ENCODE data around the gene SCIMP.
"Not testable (repeated sequence)": the region's sequence is repeated elsewhere in the genome, so short reads cannot be mapped to it uniquely, and the experiment has no call there.

The SCIMP gene

DNA sequence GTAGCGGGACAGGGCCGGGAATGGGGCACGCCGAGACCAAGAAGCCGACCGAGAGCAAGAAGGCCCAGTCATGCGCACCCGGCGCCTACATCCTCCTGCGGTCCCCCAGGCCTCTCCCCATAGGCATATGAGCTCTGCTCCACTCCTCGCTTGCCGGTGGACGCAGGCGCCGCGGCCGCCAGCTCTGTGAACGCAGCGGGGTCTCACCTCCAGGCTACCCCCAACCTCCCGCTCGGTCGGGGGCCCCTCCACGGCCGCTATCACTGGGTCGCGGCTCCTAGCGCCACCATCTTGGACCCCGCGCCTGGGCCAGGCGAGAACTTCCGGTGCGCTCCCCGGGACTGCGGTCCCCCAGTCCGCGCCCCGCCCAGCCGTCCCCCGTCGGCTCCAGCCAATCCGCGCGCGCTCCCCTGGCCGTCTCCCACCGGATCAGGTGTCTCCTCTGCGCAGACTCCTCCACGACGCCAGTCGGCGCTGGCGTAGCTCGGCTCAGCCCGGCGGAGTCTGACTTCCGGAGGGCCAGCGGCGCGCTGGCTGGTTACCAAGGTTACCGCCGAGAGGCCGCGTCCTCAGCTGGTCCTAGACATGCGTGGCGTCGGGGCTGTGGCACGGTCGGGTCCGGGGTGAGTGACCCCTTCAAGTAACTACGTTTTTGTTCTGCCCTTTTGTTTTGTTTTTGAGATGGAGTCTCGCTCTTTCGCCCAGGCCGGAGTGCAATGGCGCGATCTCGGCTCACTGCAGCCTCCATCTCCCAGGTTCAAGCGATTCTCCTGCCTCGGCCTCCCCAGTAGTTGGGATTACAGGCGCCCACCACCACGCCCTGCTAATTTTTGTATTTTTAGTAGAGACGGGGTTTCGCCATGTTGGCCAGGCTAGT is 42.9 kb downstream of the SCIMP start, which contains the start of gene ZNF594:
TSS of gene ZNF594 (minus strand) at position 328 of the 877 bp plus-strand sequence. CDS start 7,612 bp downstream, outside the sequence.
- peak within 1 kb of the TSS; percentile 87 for H3K4me3 ChIP-seq (ENCODE audit: low read depth, low read length)
- DNase-seq (ENCODE audit: low read depth), result peak; percentile 98
- TF ChIP-seq CTCF (conservative IDR thresholded peaks at IDR 0.05; ENCODE audit: low read depth, low read length), result peak; percentile 71

- no peak overlapping the region for H3K4me3 ChIP-seq (ENCODE audit: low read depth, low read length)
- DNase-seq (ENCODE audit: low read depth), result no peak
- no peak for TF ChIP-seq CTCF (conservative IDR thresholded peaks at IDR 0.05; ENCODE audit: low read depth, low read length)
Measured at GRCh38 chr17:5184288-5184687, 50.4 kb downstream of the SCIMP start.

DNA sequence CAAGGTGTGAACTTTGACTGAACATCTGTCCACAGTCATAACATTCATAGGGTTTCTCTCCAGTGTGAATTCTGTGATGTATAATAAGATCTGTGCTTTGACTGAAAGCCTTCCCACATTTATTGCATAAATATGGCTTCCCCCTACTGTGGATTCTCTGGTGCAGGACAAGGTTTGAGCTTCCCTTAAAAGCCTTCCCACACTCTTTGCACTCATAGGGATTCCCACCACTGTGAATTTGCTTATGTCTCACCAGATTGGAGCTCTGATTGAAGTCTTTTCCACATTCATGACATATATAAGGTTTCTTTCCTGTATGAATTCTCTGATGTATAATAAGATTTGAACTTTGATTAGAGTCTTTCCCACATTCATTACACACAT is 51.3 kb downstream of the SCIMP start:
- no peak for TF ChIP-seq CTCF (conservative IDR thresholded peaks at IDR 0.05; ENCODE audit: low read depth, low read length)
- DNase-seq (ENCODE audit: low read depth), result no peak

GRCh38 chr17:5182597-5183409 is 51.9 kb downstream of the SCIMP start:
- no peak overlapping the region for H3K4me3 ChIP-seq (ENCODE audit: low read depth, low read length)
- no peak for TF ChIP-seq CTCF (conservative IDR thresholded peaks at IDR 0.05; ENCODE audit: low read depth, low read length)
- no peak for DNase-seq (ENCODE audit: low read depth)

More for the DNA sequence above, 51.3 kb downstream of the SCIMP start:
- no peak overlapping the region for H3K4me3 ChIP-seq (ENCODE audit: low read depth, low read length)

DNA sequence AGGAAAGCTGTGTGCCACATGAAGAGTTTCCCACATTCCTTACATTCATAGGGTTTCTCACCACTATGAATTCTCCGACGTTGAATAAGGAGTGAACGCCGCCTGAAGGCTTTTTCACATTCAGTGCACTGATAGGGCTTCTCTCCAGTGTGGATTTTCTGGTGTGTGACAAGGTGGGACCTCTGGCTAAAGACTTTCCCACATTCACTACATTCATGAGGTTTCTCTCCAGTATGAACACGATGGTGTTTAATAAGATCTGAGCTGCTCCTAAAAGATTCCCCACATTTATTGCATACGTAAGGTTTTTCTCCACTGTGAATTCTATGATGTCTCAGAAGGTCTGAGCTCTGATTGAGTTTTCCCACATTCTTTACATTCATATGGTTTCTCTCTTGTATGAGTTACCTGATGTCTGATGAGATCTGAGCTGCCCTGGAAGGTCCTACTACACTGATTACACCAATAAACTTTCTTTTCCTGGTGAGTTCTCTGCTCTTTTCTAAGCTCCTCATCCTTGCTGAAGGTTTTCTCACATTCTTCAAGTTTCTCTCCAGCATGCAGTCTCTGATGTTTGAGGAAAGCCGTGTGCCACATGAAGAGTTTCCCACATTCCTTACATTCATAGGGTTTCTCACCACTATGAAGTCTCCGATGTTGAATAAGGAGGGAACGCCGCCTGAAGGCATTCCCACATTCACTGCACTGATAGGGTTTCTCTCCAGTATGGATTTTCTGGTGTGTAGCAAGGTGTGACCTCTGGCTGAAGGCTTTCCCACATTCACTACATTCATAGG is 53.0 kb downstream of the SCIMP start:
- TF ChIP-seq CTCF (conservative IDR thresholded peaks at IDR 0.05; ENCODE audit: low read depth, low read length), result no peak
- DNase-seq (ENCODE audit: low read depth), result no peak
- no peak overlapping the region for H3K4me3 ChIP-seq (ENCODE audit: low read depth, low read length)

- no peak overlapping the region for H3K4me3 ChIP-seq (ENCODE audit: low read depth, low read length)
- no peak for TF ChIP-seq CTCF (conservative IDR thresholded peaks at IDR 0.05; ENCODE audit: low read depth, low read length)
- DNase-seq (ENCODE audit: low read depth), result no peak
Measured at GRCh38 chr17:5179003-5179402, 55.7 kb downstream of the SCIMP start.

- not testable (repeated sequence) for DNase-seq (ENCODE audit: low read depth)
Measured at GRCh38 chr17:5175027-5175426, 59.6 kb downstream of the SCIMP start.

GRCh38 chr17:5165791-5166564 is 68.7 kb downstream of the SCIMP start:
- H3K4me3 ChIP-seq (ENCODE audit: low read depth, low read length), result not testable (repeated sequence)

More at GRCh38 chr17:5175027-5175426, 59.6 kb downstream of the SCIMP start:
- not testable (repeated sequence) for H3K4me3 ChIP-seq (ENCODE audit: low read depth, low read length)

More at GRCh38 chr17:5165791-5166564, 68.7 kb downstream of the SCIMP start:
- DNase-seq (ENCODE audit: low read depth), result peak; percentile 29
